HEK293 (cell line): ENCODE measurements around the gene ELAVL1.

Experiments
- CTCF ChIA-PET: fragments of 350-600 bp; formaldehyde crosslinking; extraction: SDS; loops from one replicate; lab custom pipeline; 2021; ENCODE audit warnings: antibody characterized with exemption; lab: Yijun Ruan, JAX
- POLR2A ChIA-PET: fragments of 300-600 bp; formaldehyde crosslinking; extraction: SDS; loops from one replicate; lab custom pipeline; 2020; ENCODE audit warnings: antibody characterized with exemption, inconsistent platforms; lab: Yijun Ruan, JAX
- H3K27ac ChIP-seq: fragments of 200-500 bp; sonication (Bioruptor generic); 2 replicates; pipeline ENCODE4 v1.5.1; 2014; ENCODE audit warnings: low read depth, low read length, control low read depth, inconsistent platforms; ENCODE audit errors: extremely low read depth
- H3K36me3 ChIP-seq, 2 experiments: fragments of 200-500 bp in 1 of 2; sonication (Bioruptor generic) in 1 of 2; 1 replicate in 1 of 2; 2 replicates in 1 of 2; pipeline ENCODE4 v1.5.1; 2014 to 2017; ENCODE audit warnings: inconsistent platforms in 2 of 2, low read length in 2 of 2; ENCODE audit not compliant: control insufficient read depth in 2 of 2, insufficient read depth in 1 of 2
- H3K4me1 ChIP-seq: fragments of 200-500 bp; sonication (Bioruptor generic); 2 replicates; pipeline ENCODE4 v1.5.1; 2014; ENCODE audit warnings: mild to moderate bottlenecking, low read length, inconsistent platforms; ENCODE audit not compliant: control insufficient read depth, insufficient read depth
- H3K4me3 ChIP-seq: 2 replicates; pipeline ENCODE4 v1.5.1; 2011; ENCODE audit warnings: low read depth, mild to moderate bottlenecking, control low read depth, low read length, moderate library complexity
- H3K9me3 ChIP-seq: fragments of 200-500 bp; sonication (Bioruptor generic); 2 replicates; pipeline ENCODE4 v1.5.1; 2014; ENCODE audit warnings: low read depth, low read length, inconsistent platforms; ENCODE audit not compliant: control insufficient read depth, insufficient read depth
- GLI4 ChIP-seq: fragments of 450-650 bp; formaldehyde crosslinking; IDR thresholded peaks from 2 replicates; pipeline ENCODE4 v1.5.1; 2016; ENCODE audit warnings: missing biosample characterization, missing genetic modification characterization
- INSM2 ChIP-seq: fragments of 450-650 bp; formaldehyde crosslinking; IDR thresholded peaks from 2 replicates; pipeline ENCODE4 v1.5.1; 2016; ENCODE audit warnings: missing biosample characterization, missing genetic modification characterization
- KLF1 ChIP-seq: fragments of 450-650 bp; formaldehyde crosslinking; IDR thresholded peaks from 2 replicates; pipeline ENCODE4 v1.5.1; 2016; ENCODE audit warnings: missing biosample characterization, missing genetic modification characterization
- KLF9 ChIP-seq: fragments of 450-650 bp; formaldehyde crosslinking; IDR thresholded peaks from 2 replicates; pipeline ENCODE4 v1.5.1; 2016; ENCODE audit warnings: missing biosample characterization, missing genetic modification characterization, low read depth
- SP2 ChIP-seq: fragments of 450-650 bp; formaldehyde crosslinking; IDR thresholded peaks from 2 replicates; pipeline ENCODE4 v1.5.1; 2016; ENCODE audit warnings: missing biosample characterization, missing genetic modification characterization
- SP3 ChIP-seq: fragments of 450-650 bp; formaldehyde crosslinking; IDR thresholded peaks from 2 replicates; pipeline ENCODE4 v1.5.1; 2016; ENCODE audit warnings: missing biosample characterization, missing genetic modification characterization
- TRIM28 ChIP-seq: IDR thresholded peaks from 2 replicates; pipeline ENCODE4 v1.6.1; 2011; ENCODE audit warnings: low read length, control low read depth, borderline replicate concordance
- ZBTB21 ChIP-seq: fragments of 450-650 bp; formaldehyde crosslinking; IDR thresholded peaks from 2 replicates; pipeline ENCODE4 v1.5.1; 2017; ENCODE audit warnings: missing biosample characterization, missing genetic modification characterization
- ZFHX2 ChIP-seq: fragments of 450-650 bp; formaldehyde crosslinking; conservative IDR thresholded peaks from 2 replicates; pipeline ENCODE4 v1.5.1; 2016; ENCODE audit warnings: missing biosample characterization, missing genetic modification characterization
- ZIC2 ChIP-seq: fragments of 450-650 bp; formaldehyde crosslinking; IDR thresholded peaks from 2 replicates; pipeline ENCODE4 v1.5.1; 2016; ENCODE audit warnings: missing biosample characterization, missing genetic modification characterization
- ZNF155 ChIP-seq: fragments of 450-650 bp; formaldehyde crosslinking; IDR thresholded peaks from 2 replicates; pipeline ENCODE4 v1.5.1; 2016; ENCODE audit warnings: missing biosample characterization, missing genetic modification characterization
- ZNF18 ChIP-seq: fragments of 450-650 bp; formaldehyde crosslinking; IDR thresholded peaks from 2 replicates; pipeline ENCODE4 v1.5.1; 2016; ENCODE audit warnings: missing biosample characterization, missing genetic modification characterization
- ZNF23 ChIP-seq: fragments of 450-650 bp; formaldehyde crosslinking; IDR thresholded peaks from 2 replicates; pipeline ENCODE4 v1.5.1; 2016; ENCODE audit warnings: missing biosample characterization, missing genetic modification characterization, borderline replicate concordance
- ZNF24 ChIP-seq: fragments of 450-650 bp; formaldehyde crosslinking; IDR thresholded peaks from 2 replicates; pipeline ENCODE4 v1.5.1; 2016; ENCODE audit warnings: missing biosample characterization, missing genetic modification characterization
- ZNF501 ChIP-seq: fragments of 450-650 bp; formaldehyde crosslinking; IDR thresholded peaks from 2 replicates; pipeline ENCODE4 v1.5.1; 2016; ENCODE audit warnings: missing biosample characterization, missing genetic modification characterization
- ZNF548 ChIP-seq: fragments of 450-650 bp; formaldehyde crosslinking; IDR thresholded peaks from 2 replicates; pipeline ENCODE4 v1.5.1; 2016; ENCODE audit warnings: missing biosample characterization, missing genetic modification characterization
- ZNF561 ChIP-seq: fragments of 450-650 bp; IDR thresholded peaks from 2 replicates; pipeline ENCODE4 v1.5.1; 2018; ENCODE audit warnings: missing biosample characterization, missing genetic modification characterization, borderline replicate concordance
- ZNF664 ChIP-seq: fragments of 450-650 bp; formaldehyde crosslinking; IDR thresholded peaks from 2 replicates; pipeline ENCODE4 v1.5.1; 2016; ENCODE audit warnings: missing biosample characterization, missing genetic modification characterization
- ZNF704 ChIP-seq: fragments of 450-650 bp; formaldehyde crosslinking; IDR thresholded peaks from 2 replicates; pipeline ENCODE4 v1.5.1; 2016; ENCODE audit warnings: missing biosample characterization, missing genetic modification characterization
- TF ChIP-seq, protein P1 (sequence below): fragments of 450-650 bp; formaldehyde crosslinking; IDR thresholded peaks from 2 replicates; pipeline ENCODE4 v1.5.1; 2016; ENCODE audit warnings: missing biosample characterization, missing genetic modification characterization
- TF ChIP-seq, protein P2 (sequence below): fragments of 450-650 bp; formaldehyde crosslinking; IDR thresholded peaks from 2 replicates; pipeline ENCODE4 v1.5.1; 2017; ENCODE audit warnings: missing biosample characterization, missing genetic modification characterization

The ELAVL1 gene

GRCh38 chr19:7977723-7978040, 27.8 kb downstream of the ELAVL1 start:
- no peak overlapping the region for H3K27ac ChIP-seq
- peaks cover 13 to 92% of the 10 kb centered on the region in 2 experiments for H3K36me3 ChIP-seq
- POLR2A ChIA-PET, result no interaction called here
- H3K9me3 ChIP-seq, result no peaks in the 10 kb centered on the region
- CTCF ChIA-PET, result no interaction called here
- H3K4me3 ChIP-seq, result no peak overlapping the region
- H3K4me1 ChIP-seq, result no peaks in the 10 kb centered on the region
- no peak for TF ChIP-seq ZNF23 (tag by site-specific recombination)

- no peak overlapping the region for H3K4me3 ChIP-seq
- peaks cover 13 to 90% of the 10 kb centered on the region in 2 experiments for H3K36me3 ChIP-seq
- H3K27ac ChIP-seq, result no peak overlapping the region
- CTCF ChIA-PET, result interaction anchor here (0.8 kb wide), 1 partner anchor 25 kb away, joined by 6 read pairs; no protein-coding TSS in a partner anchor
- POLR2A ChIA-PET, result no interaction called here
- TF ChIP-seq ZIC2 (tag by site-specific recombination) (peak; percentile 73), INSM2 (no peak), ZNF18 (tag by site-specific recombination) (no peak), ZFHX2 (tag by site-specific recombination) (no peak), GLI4 (tag by site-specific recombination) (no peak)
- H3K4me1 ChIP-seq, result no peaks in the 10 kb centered on the region
- no peaks in the 10 kb centered on the region for H3K9me3 ChIP-seq
Observed at GRCh38 chr19:7977021-7977722, 28.3 kb downstream of the ELAVL1 start.

DNA sequence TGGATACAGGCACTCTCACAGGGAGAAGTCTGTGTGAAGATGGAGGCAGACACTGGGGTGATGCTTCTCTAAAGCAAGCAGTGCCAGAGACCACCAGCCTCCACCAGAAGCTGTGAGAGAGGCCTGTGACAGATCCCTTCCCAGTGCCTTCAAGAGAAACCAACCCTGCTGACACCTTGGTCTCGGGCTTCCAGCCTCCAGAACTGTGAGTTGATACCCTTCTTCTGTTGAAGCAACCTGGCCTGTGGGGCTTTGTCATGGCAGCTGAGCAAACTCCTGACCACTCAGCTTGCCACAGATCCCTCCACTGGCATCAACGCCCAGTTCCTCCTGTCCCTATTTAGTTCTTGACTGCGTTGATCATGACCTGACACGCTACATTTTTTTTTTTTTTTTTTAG, 29.0 kb downstream of the ELAVL1 start:
- ChIA-PET CTCF (interaction anchor here (0.8 kb wide), 1 partner anchor 26 kb away, joined by 6 read pairs; no protein-coding TSS in a partner anchor), POLR2A (no interaction called here)
- TF ChIP-seq ZNF548 (tag by site-specific recombination), result peak; percentile 94
- no peak for TF ChIP-seq ZNF24 (tag by site-specific recombination)
- H3K4me3 ChIP-seq, result no peak overlapping the region
- H3K36me3 ChIP-seq, result peaks cover 12 to 90% of the 10 kb centered on the region in 2 experiments
- H3K27ac ChIP-seq, result no peak overlapping the region
- H3K9me3 ChIP-seq, result no peaks in the 10 kb centered on the region
- H3K4me1 ChIP-seq, result no peaks in the 10 kb centered on the region

- H3K36me3 ChIP-seq, result peaks cover 9 to 89% of the 10 kb centered on the region in 2 experiments; a peak in 2 of 3 replicates
- H3K4me1 ChIP-seq, result no peaks in the 10 kb centered on the region
- no peak overlapping the region for H3K4me3 ChIP-seq
- POLR2A ChIA-PET, result interaction anchor here (0.6 kb wide), 1 partner anchor 44 kb away, joined by 3 read pairs; no protein-coding TSS in a partner anchor
- H3K9me3 ChIP-seq, result no peaks in the 10 kb centered on the region
- H3K27ac ChIP-seq, result no peak overlapping the region
- TF ChIP-seq ZNF704 (no peak), SP2 (no peak), ZBTB21 (tag by site-specific recombination) (no peak), ZNF501 (no peak), ZNF664 (tag by site-specific recombination) (no peak), SP3 (tag by site-specific recombination) (no peak), KLF9 (no peak), KLF1 (no peak), ZNF155 (tag by site-specific recombination) (no peak), TRIM28 (no peak), ZNF561 (tag by site-specific recombination) (no peak)
- TF ChIP-seq, protein P1, sequence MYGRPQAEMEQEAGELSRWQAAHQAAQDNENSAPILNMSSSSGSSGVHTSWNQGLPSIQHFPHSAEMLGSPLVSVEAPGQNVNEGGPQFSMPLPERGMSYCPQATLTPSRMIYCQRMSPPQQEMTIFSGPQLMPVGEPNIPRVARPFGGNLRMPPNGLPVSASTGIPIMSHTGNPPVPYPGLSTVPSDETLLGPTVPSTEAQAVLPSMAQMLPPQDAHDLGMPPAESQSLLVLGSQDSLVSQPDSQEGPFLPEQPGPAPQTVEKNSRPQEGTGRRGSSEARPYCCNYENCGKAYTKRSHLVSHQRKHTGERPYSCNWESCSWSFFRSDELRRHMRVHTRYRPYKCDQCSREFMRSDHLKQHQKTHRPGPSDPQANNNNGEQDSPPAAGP (tag by site-specific recombination), result no peak
- TF ChIP-seq, protein P2, sequence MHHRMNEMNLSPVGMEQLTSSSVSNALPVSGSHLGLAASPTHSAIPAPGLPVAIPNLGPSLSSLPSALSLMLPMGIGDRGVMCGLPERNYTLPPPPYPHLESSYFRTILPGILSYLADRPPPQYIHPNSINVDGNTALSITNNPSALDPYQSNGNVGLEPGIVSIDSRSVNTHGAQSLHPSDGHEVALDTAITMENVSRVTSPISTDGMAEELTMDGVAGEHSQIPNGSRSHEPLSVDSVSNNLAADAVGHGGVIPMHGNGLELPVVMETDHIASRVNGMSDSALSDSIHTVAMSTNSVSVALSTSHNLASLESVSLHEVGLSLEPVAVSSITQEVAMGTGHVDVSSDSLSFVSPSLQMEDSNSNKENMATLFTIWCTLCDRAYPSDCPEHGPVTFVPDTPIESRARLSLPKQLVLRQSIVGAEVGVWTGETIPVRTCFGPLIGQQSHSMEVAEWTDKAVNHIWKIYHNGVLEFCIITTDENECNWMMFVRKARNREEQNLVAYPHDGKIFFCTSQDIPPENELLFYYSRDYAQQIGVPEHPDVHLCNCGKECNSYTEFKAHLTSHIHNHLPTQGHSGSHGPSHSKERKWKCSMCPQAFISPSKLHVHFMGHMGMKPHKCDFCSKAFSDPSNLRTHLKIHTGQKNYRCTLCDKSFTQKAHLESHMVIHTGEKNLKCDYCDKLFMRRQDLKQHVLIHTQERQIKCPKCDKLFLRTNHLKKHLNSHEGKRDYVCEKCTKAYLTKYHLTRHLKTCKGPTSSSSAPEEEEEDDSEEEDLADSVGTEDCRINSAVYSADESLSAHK (tag by site-specific recombination), result no peak
- CTCF ChIA-PET, result no interaction called here
Observed at GRCh38 chr19:7975037-7975436, 30.4 kb downstream of the ELAVL1 start.
